HEK293 (cell line): Measurements from ENCODE around the gene C1QBP.

Source experiments
- CTCF ChIA-PET: fragments of 350-600 bp; formaldehyde crosslinking; extraction: SDS; loops from one replicate; lab custom pipeline; 2021; ENCODE audit warnings: antibody characterized with exemption; lab: Yijun Ruan, JAX
- POLR2A ChIA-PET: fragments of 300-600 bp; formaldehyde crosslinking; extraction: SDS; loops from one replicate; lab custom pipeline; 2020; ENCODE audit warnings: antibody characterized with exemption, inconsistent platforms; lab: Yijun Ruan, JAX
- H3K27ac ChIP-seq: fragments of 200-500 bp; sonication (Bioruptor generic); 2 replicates; pipeline ENCODE4 v1.5.1; 2014; ENCODE audit warnings: low read depth, low read length, control low read depth, inconsistent platforms; ENCODE audit errors: extremely low read depth
- H3K36me3 ChIP-seq, 2 experiments: fragments of 200-500 bp in 1 of 2; sonication (Bioruptor generic) in 1 of 2; 1 replicate in 1 of 2; 2 replicates in 1 of 2; pipeline ENCODE4 v1.5.1; 2014 to 2017; ENCODE audit warnings: inconsistent platforms in 2 of 2, low read length in 2 of 2; ENCODE audit not compliant: control insufficient read depth in 2 of 2, insufficient read depth in 1 of 2
- H3K4me1 ChIP-seq: fragments of 200-500 bp; sonication (Bioruptor generic); 2 replicates; pipeline ENCODE4 v1.5.1; 2014; ENCODE audit warnings: mild to moderate bottlenecking, low read length, inconsistent platforms; ENCODE audit not compliant: control insufficient read depth, insufficient read depth
- H3K4me3 ChIP-seq: 2 replicates; pipeline ENCODE4 v1.5.1; 2011; ENCODE audit warnings: low read depth, mild to moderate bottlenecking, control low read depth, low read length, moderate library complexity
- H3K9me3 ChIP-seq: fragments of 200-500 bp; sonication (Bioruptor generic); 2 replicates; pipeline ENCODE4 v1.5.1; 2014; ENCODE audit warnings: low read depth, low read length, inconsistent platforms; ENCODE audit not compliant: control insufficient read depth, insufficient read depth
- HOXD13 ChIP-seq: sonication (generic); formaldehyde crosslinking; IDR thresholded peaks from 2 replicates; pipeline ENCODE4 v1.8.0; 2022; ENCODE audit warnings: missing genetic modification reagents, borderline replicate concordance
- KLF16 ChIP-seq: fragments of 450-650 bp; formaldehyde crosslinking; IDR thresholded peaks from 2 replicates; pipeline ENCODE4 v1.5.1; 2017; ENCODE audit warnings: missing biosample characterization, missing genetic modification characterization
- KLF17 ChIP-seq: fragments of 450-650 bp; formaldehyde crosslinking; IDR thresholded peaks from 2 replicates; pipeline ENCODE4 v1.5.1; 2016; ENCODE audit warnings: missing biosample characterization, missing genetic modification characterization
- KLF8 ChIP-seq: fragments of 450-650 bp; formaldehyde crosslinking; IDR thresholded peaks from 2 replicates; pipeline ENCODE4 v1.5.1; 2016; ENCODE audit warnings: missing biosample characterization, missing genetic modification characterization
- PRDM2 ChIP-seq: fragments of 450-650 bp; formaldehyde crosslinking; IDR thresholded peaks from 2 replicates; pipeline ENCODE4 v1.5.1; 2016; ENCODE audit warnings: missing biosample characterization, missing genetic modification characterization, borderline replicate concordance
- SP2 ChIP-seq: fragments of 450-650 bp; formaldehyde crosslinking; IDR thresholded peaks from 2 replicates; pipeline ENCODE4 v1.5.1; 2016; ENCODE audit warnings: missing biosample characterization, missing genetic modification characterization
- SP7 ChIP-seq: fragments of 450-650 bp; formaldehyde crosslinking; IDR thresholded peaks from 2 replicates; pipeline ENCODE4 v1.5.1; 2016; ENCODE audit warnings: missing biosample characterization, missing genetic modification characterization
- ZBTB17 ChIP-seq: fragments of 450-650 bp; formaldehyde crosslinking; IDR thresholded peaks from 2 replicates; pipeline ENCODE4 v1.5.1; 2016; ENCODE audit warnings: missing biosample characterization, missing genetic modification characterization
- ZBTB48 ChIP-seq: fragments of 450-650 bp; formaldehyde crosslinking; IDR thresholded peaks from 2 replicates; pipeline ENCODE4 v1.5.1; 2016; ENCODE audit warnings: missing biosample characterization, missing genetic modification characterization
- ZIC2 ChIP-seq: fragments of 450-650 bp; formaldehyde crosslinking; IDR thresholded peaks from 2 replicates; pipeline ENCODE4 v1.5.1; 2016; ENCODE audit warnings: missing biosample characterization, missing genetic modification characterization
- ZNF112 ChIP-seq: fragments of 450-650 bp; formaldehyde crosslinking; IDR thresholded peaks from 2 replicates; pipeline ENCODE4 v1.5.0; 2017; ENCODE audit warnings: missing biosample characterization, missing genetic modification characterization
- ZNF184 ChIP-seq: fragments of 450-650 bp; IDR thresholded peaks from 2 replicates; pipeline ENCODE4 v1.5.1; 2018; ENCODE audit warnings: missing biosample characterization, mild to moderate bottlenecking, missing genetic modification characterization
- ZNF341 ChIP-seq: fragments of 450-650 bp; formaldehyde crosslinking; IDR thresholded peaks from 2 replicates; pipeline ENCODE4; 2016; ENCODE audit warnings: low read depth, missing biosample characterization, missing genetic modification characterization
- ZNF529 ChIP-seq: fragments of 450-650 bp; formaldehyde crosslinking; IDR thresholded peaks from 2 replicates; pipeline ENCODE4 v1.5.1; 2017; ENCODE audit warnings: missing genetic modification characterization, missing biosample characterization; ENCODE audit not compliant: insufficient replicate concordance
- ZNF670 ChIP-seq: fragments of 450-650 bp; formaldehyde crosslinking; IDR thresholded peaks from 2 replicates; pipeline ENCODE4 v1.5.1; 2016; ENCODE audit warnings: missing biosample characterization, missing genetic modification characterization, low read depth
- ZNF776 ChIP-seq: fragments of 450-650 bp; formaldehyde crosslinking; IDR thresholded peaks from 2 replicates; pipeline ENCODE4 v1.5.0; 2017; ENCODE audit warnings: missing biosample characterization, missing genetic modification characterization, borderline replicate concordance
- ZSCAN30 ChIP-seq: fragments of 450-650 bp; IDR thresholded peaks from 2 replicates; pipeline ENCODE4 v1.5.1; 2018; ENCODE audit warnings: missing biosample characterization, mild to moderate bottlenecking, missing genetic modification characterization, moderate library complexity
- TF ChIP-seq, protein P1 (sequence below): fragments of 450-650 bp; formaldehyde crosslinking; IDR thresholded peaks from 2 replicates; pipeline ENCODE4 v1.5.1; 2016; ENCODE audit warnings: missing biosample characterization, missing genetic modification characterization
- TF ChIP-seq, protein P2 (sequence below): fragments of 450-650 bp; formaldehyde crosslinking; IDR thresholded peaks from 2 replicates; pipeline ENCODE4 v1.5.1; 2016; ENCODE audit warnings: missing biosample characterization, missing genetic modification characterization
- TF ChIP-seq, protein P3 (sequence below): fragments of 450-650 bp; formaldehyde crosslinking; IDR thresholded peaks from 2 replicates; pipeline ENCODE4 v1.5.1; 2016; ENCODE audit warnings: missing biosample characterization, missing genetic modification characterization

C1QBP gene

DNA sequence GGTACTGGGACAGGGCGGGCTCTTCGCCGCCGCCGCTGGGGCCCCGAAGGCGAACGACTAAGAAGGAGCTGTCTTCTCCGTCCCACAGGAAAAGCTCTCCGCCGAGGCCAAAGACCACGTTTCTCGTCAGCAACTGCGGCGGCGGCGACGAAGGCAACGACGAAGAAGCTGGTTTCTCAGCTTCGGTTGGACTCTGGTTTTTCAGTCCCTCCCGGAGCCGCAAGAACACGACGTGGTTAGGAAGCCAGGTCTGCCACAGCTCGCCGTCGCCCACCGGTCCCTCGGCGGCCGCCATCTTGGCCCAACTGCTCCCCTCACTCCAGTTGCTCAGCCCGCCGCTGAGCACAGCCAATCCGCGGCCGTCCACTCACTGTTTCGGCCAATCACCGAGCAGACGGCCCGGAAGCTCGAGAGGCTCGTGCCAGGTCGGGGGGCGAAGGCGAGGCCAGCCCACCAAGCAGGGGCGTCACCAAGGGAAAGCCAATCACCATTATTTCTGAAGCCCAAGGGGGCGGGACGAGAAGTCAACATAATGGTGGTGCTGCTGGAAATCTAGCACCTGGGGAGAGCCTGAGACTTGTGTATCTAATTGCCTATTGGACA, 19.5 kb downstream of the C1QBP start, which contains the start of gene NUP88:
Gene NUP88, minus strand, starts transcription at position 307 of the 603 bp plus-strand sequence. Its CDS starts 12 bp downstream, at position 295.
- Histone ChIP-seq H3K4me3 (peak within 1 kb of the TSS; percentile 97), H3K9me3 (no peaks in the 10 kb centered on the region), H3K36me3 (peaks cover 58 to 60% of the 10 kb centered on the region in 2 experiments), H3K27ac (peak within 1 kb of the TSS; percentile 92), H3K4me1 (no peaks in the 10 kb centered on the region; the same call in 1 of the 2 replicates)
- POLR2A ChIA-PET: interaction anchor here (0.7 to 3.8 kb wide), 15 partner anchors 10 to 228 kb away, joined by 3 to 43 read pairs (median 5); partner anchors contain the start of genes C1QBP, DERL2, DHX33 and MIS12
- CTCF ChIA-PET: interaction anchor here (0.6 to 1.6 kb wide), 3 partner anchors 20 to 135 kb away, joined by 3 to 9 read pairs (median 4); partner anchors contain the start of gene C1QBP
- TF ChIP-seq HOXD13 (no peak), KLF17 (tag by site-specific recombination) (peak; percentile 37; the same call in 1 of the 2 replicates), SP2 (tag by site-specific recombination) (peak; percentile 99), ZIC2 (tag by site-specific recombination) (no peak), ZSCAN30 (tag by site-specific recombination) (peak; percentile 34), ZNF529 (tag by site-specific recombination) (no peak), ZNF776 (tag by site-specific recombination) (no peak), ZNF112 (no peak), KLF16 (tag by site-specific recombination) (0 out of 2 replicates have a peak, but pooled peaks have one; percentile 22), ZBTB17 (tag by site-specific recombination) (0 out of 2 replicates have a peak, but pooled peaks have one; percentile 4), SP7 (tag by site-specific recombination) (no peak; the same call in 1 of the 2 replicates), PRDM2 (tag by site-specific recombination) (no peak), KLF8 (tag by site-specific recombination) (peak; percentile 24; the same call in 1 of the 2 replicates), ZNF184 (tag by site-specific recombination) (no peak), ZNF670 (no peak), ZBTB48 (tag by site-specific recombination) (no peak), ZNF341 (peak; percentile 90)
- TF ChIP-seq, protein P1, sequence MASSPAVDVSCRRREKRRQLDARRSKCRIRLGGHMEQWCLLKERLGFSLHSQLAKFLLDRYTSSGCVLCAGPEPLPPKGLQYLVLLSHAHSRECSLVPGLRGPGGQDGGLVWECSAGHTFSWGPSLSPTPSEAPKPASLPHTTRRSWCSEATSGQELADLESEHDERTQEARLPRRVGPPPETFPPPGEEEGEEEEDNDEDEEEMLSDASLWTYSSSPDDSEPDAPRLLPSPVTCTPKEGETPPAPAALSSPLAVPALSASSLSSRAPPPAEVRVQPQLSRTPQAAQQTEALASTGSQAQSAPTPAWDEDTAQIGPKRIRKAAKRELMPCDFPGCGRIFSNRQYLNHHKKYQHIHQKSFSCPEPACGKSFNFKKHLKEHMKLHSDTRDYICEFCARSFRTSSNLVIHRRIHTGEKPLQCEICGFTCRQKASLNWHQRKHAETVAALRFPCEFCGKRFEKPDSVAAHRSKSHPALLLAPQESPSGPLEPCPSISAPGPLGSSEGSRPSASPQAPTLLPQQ (tag by site-specific recombination): peak; percentile 45; the same call in 1 of the 2 replicates
- TF ChIP-seq, protein P2, sequence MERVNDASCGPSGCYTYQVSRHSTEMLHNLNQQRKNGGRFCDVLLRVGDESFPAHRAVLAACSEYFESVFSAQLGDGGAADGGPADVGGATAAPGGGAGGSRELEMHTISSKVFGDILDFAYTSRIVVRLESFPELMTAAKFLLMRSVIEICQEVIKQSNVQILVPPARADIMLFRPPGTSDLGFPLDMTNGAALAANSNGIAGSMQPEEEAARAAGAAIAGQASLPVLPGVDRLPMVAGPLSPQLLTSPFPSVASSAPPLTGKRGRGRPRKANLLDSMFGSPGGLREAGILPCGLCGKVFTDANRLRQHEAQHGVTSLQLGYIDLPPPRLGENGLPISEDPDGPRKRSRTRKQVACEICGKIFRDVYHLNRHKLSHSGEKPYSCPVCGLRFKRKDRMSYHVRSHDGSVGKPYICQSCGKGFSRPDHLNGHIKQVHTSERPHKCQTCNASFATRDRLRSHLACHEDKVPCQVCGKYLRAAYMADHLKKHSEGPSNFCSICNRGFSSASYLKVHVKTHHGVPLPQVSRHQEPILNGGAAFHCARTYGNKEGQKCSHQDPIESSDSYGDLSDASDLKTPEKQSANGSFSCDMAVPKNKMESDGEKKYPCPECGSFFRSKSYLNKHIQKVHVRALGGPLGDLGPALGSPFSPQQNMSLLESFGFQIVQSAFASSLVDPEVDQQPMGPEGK (tag by site-specific recombination): peak; percentile 31; the same call in 1 of the 2 replicates
- TF ChIP-seq, protein P3, sequence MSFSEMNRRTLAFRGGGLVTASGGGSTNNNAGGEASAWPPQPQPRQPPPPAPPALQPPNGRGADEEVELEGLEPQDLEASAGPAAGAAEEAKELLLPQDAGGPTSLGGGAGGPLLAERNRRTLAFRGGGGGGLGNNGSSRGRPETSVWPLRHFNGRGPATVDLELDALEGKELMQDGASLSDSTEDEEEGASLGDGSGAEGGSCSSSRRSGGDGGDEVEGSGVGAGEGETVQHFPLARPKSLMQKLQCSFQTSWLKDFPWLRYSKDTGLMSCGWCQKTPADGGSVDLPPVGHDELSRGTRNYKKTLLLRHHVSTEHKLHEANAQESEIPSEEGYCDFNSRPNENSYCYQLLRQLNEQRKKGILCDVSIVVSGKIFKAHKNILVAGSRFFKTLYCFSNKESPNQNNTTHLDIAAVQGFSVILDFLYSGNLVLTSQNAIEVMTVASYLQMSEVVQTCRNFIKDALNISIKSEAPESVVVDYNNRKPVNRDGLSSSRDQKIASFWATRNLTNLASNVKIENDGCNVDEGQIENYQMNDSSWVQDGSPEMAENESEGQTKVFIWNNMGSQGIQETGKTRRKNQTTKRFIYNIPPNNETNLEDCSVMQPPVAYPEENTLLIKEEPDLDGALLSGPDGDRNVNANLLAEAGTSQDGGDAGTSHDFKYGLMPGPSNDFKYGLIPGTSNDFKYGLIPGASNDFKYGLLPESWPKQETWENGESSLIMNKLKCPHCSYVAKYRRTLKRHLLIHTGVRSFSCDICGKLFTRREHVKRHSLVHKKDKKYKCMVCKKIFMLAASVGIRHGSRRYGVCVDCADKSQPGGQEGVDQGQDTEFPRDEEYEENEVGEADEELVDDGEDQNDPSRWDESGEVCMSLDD: peak; percentile 95
